OCI-LY7 (cell line): ENCODE data around the gene CDK17. TPM values are rescaled to one million over a fixed set of nuclear protein-coding genes. Genes with fewer than 3 reads are reported as not detected.

ENCODE experiments used
- BruUV-seq: library from RNA; stranded (reverse); fragments of 400-500 nt; replicated peaks from 2 replicates; lab custom pipeline; 2021; lab: Mats Ljungman, UMichigan
- CTCF ChIA-PET: fragments of 300-600 bp; sonication (Branson Sonifier 250); formaldehyde crosslinking; loops from one replicate; lab custom pipeline; 2022; ENCODE audit warnings: antibody characterized with exemption; ENCODE audit not compliant: unreplicated experiment; lab: Charles Lee
- POLR2A ChIA-PET: fragments of 300-600 bp; sonication (Branson Sonifier 250); formaldehyde crosslinking; loops from one replicate; lab custom pipeline; 2022; ENCODE audit warnings: antibody characterized with exemption; lab: Charles Lee
- DNase-seq: peaks from one replicate; pipeline ENCODE4 v3.0.0-alpha.2; 2015; ENCODE audit warnings: low spot score
- H2AFZ ChIP-seq: fragments of 200-600 bp; sonication (generic), shearing (Covaris generic); 2 replicates; pipeline ENCODE4 v1.6.1; 2014; ENCODE audit warnings: mild to moderate bottlenecking, antibody characterized with exemption, low read length, moderate library complexity
- H3K27ac ChIP-seq: fragments of 200-600 bp; sonication (generic); 2 replicates; pipeline ENCODE4 v1.5.1; 2014; ENCODE audit warnings: mixed run types, low read depth, mild to moderate bottlenecking, moderate library complexity, low read length, inconsistent platforms; ENCODE audit not compliant: poor library complexity, severe bottlenecking
- H3K36me3 ChIP-seq: fragments of 200-600 bp; sonication (generic); 2 replicates; pipeline ENCODE4 v1.6.1; 2014; ENCODE audit warnings: mild to moderate bottlenecking, antibody characterized with exemption, low read length, moderate library complexity, mixed read lengths; ENCODE audit not compliant: insufficient read depth
- H3K4me1 ChIP-seq: fragments of 200-600 bp; sonication (generic); 2 replicates; pipeline ENCODE4 v1.5.1; 2014; ENCODE audit warnings: mild to moderate bottlenecking, low read length; ENCODE audit not compliant: insufficient read depth, poor library complexity, severe bottlenecking
- H3K4me2 ChIP-seq: fragments of 200-600 bp; sonication (generic); 2 replicates; pipeline ENCODE4 v1.6.1; 2014; ENCODE audit warnings: mild to moderate bottlenecking, low read length
- H3K4me3 ChIP-seq: fragments of 200-600 bp; sonication (generic); 2 replicates; pipeline ENCODE4 v1.5.1; 2014; ENCODE audit warnings: mild to moderate bottlenecking, low read depth, low read length; ENCODE audit not compliant: poor library complexity, severe bottlenecking
- H3K79me2 ChIP-seq: fragments of 200-600 bp; sonication (generic); 2 replicates; pipeline ENCODE4 v1.6.1; 2016; ENCODE audit warnings: low read depth, mild to moderate bottlenecking, low read length, moderate library complexity, mixed read lengths; ENCODE audit not compliant: insufficient read depth
- H3K9me2 ChIP-seq: fragments of 200-600 bp; sonication (generic); 2 replicates; pipeline ENCODE4 v1.6.1; 2016; ENCODE audit warnings: mild to moderate bottlenecking, low read length, mixed read lengths; ENCODE audit not compliant: insufficient read depth
- H3K9me3 ChIP-seq: fragments of 200-600 bp; sonication (generic); 2 replicates; pipeline ENCODE4 v1.6.1; 2014; ENCODE audit warnings: mild to moderate bottlenecking, mixed run types, low read length, mixed read lengths
- H4K20me1 ChIP-seq: fragments of 200-600 bp; sonication (generic); 2 replicates; pipeline ENCODE4 v1.6.1; 2014; ENCODE audit warnings: mild to moderate bottlenecking, antibody characterized with exemption, low read length, moderate library complexity, mixed read lengths; ENCODE audit not compliant: insufficient read depth
- CTCF ChIP-seq: fragments of 200-600 bp; sonication (generic); conservative IDR thresholded peaks from 2 replicates; pipeline ENCODE4 v1.5.1; 2014; ENCODE audit warnings: mild to moderate bottlenecking, antibody characterized with exemption, low read length, moderate library complexity, mixed read lengths
- EZH2phosphoT487 ChIP-seq: fragments of 200-600 bp; sonication (generic); IDR thresholded peaks from 2 replicates; pipeline ENCODE4 v1.6.1; 2018; ENCODE audit warnings: low read depth, borderline replicate concordance, mild to moderate bottlenecking, mixed run types, antibody characterized with exemption, low read length, moderate library complexity, mixed read lengths
- intact Hi-C: fragments of 100-400 bp; cut with micrococcal nuclease; formaldehyde crosslinking; loops from one replicate; pipeline ENCODE4 v1.10.0; 2022; ENCODE audit not compliant: unreplicated experiment
- small RNA-seq: library from RNA; depleted of rRNA; stranded (forward); fragments of <200 nt; gene quantifications from one replicate; pipeline ENCODE3, GENCODE V24; 2014
- total RNA-seq, 2 experiments: library from RNA; depleted of rRNA in 1 of 2; stranded (reverse); fragments of >200 nt in 1 of 2; shearing (Covaris generic) in 1 of 2; gene quantifications; 2 replicates each; pipeline ENCODE4 v1.2.3, GENCODE V29; 2014 to 2022

The CDK17 gene
- total RNA-seq, 2 experiments from 2014 or later: 34.5 to 43.4 TPM

DNA sequence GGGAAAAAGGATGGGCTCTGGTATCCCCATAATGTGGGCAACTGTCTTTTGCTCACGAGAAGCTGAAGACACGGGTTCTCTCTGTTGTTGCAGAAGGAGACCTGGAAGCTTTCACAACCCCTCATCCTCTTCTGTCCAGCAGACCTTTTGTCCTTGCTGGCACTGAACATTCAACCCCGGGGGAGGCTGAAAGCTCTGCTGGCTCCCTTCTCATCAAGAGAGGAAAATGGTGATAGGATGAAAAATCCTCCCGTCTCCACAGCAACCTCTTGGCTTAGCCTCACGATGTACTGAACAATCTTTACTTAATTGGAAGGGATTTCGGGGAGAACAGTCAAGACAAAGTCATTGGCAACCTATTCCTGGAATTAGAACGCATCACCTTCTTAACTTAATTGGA, 167.1 kb downstream of the CDK17 start:
- Histone ChIP-seq H3K79me2 (no peaks in the 10 kb centered on the region), H3K27ac (no peak overlapping the region), H3K9me3 (no peaks in the 10 kb centered on the region), H3K4me1 (no peaks in the 10 kb centered on the region), H2AFZ (no peak overlapping the region), H3K4me2 (no peak overlapping the region), H3K9me2 (no peaks in the 10 kb centered on the region), H4K20me1 (no peaks in the 10 kb centered on the region), H3K4me3 (no peak overlapping the region), H3K36me3 (no peaks in the 10 kb centered on the region)
- no peak for TF ChIP-seq EZH2phosphoT487
- no peak for DNase-seq
- BruUV-seq: no TSS peak
- ChIA-PET POLR2A (interaction anchor here (1.0 kb wide), 1 partner anchor 17 kb away, joined by 3 read pairs; no protein-coding TSS in a partner anchor), CTCF (no interaction called here)
- intact Hi-C loops: no loop called here

GRCh38 chr12:96230646-96231045, 169.6 kb downstream of the CDK17 start:
- intact Hi-C loops: no loop called here
- H3K79me2 ChIP-seq: no peaks in the 10 kb centered on the region
- no peak overlapping the region for H3K4me2 ChIP-seq
- no peak for DNase-seq
- H3K4me1 ChIP-seq: no peaks in the 10 kb centered on the region
- no peaks in the 10 kb centered on the region for H3K9me3 ChIP-seq
- ChIA-PET POLR2A (no interaction called here), CTCF (no interaction called here)
- no peaks in the 10 kb centered on the region for H4K20me1 ChIP-seq
- no peaks in the 10 kb centered on the region for H3K9me2 ChIP-seq
- no TSS peak for BruUV-seq
- H3K27ac ChIP-seq: no peak overlapping the region
- H3K36me3 ChIP-seq: no peaks in the 10 kb centered on the region
- H3K4me3 ChIP-seq: no peak overlapping the region
- TF ChIP-seq CTCF (no peak), EZH2phosphoT487 (no peak)
- no peak overlapping the region for H2AFZ ChIP-seq

DNA sequence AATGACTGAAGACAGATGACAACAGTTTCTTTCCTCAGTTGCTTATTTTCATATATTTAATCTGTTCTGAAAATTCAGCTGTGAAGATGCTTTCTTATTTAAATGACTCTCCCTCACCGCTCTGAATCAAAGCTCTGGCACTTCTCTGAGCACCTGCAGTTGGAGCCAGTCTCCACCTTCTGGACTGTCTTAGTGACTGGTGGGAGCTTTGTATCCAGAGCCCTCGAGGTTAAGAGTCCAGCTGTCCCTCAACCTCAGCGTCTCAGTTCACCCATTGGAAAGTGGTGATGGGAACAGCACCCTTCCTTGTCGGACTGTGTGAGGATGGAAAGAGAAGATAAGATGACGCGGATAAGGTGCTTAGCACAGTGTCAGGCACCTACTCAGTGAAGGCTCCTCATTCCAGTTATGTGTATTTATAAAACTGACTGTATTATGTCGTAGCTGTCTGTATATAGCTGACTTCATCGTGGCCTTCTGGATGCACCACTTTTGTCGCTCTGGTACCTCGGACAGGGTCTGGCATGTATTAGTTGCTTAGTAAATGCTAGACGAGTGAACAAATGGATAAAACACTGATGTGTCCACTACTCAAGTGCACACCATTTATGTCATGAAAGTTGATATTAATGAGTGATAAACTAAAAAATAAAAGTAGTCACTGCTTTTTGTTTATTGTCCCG, 171.5 kb downstream of the CDK17 start:
- H4K20me1 ChIP-seq: no peaks in the 10 kb centered on the region
- no peak for DNase-seq
- no TSS peak for BruUV-seq
- no peak overlapping the region for H3K4me3 ChIP-seq
- no peaks in the 10 kb centered on the region for H3K4me1 ChIP-seq
- no peak overlapping the region for H3K27ac ChIP-seq
- intact Hi-C loops: no loop called here
- CTCF ChIA-PET: no interaction called here
- H3K9me2 ChIP-seq: no peaks in the 10 kb centered on the region
- POLR2A ChIA-PET: interaction anchor here (0.6 to 1.2 kb wide), 2 partner anchors 38 to 193 kb away, joined by 5 read pairs; partner anchors contain the start of gene LTA4H
- H2AFZ ChIP-seq: no peak overlapping the region
- no peaks in the 10 kb centered on the region for H3K9me3 ChIP-seq
- H3K4me2 ChIP-seq: no peak overlapping the region
- no peaks in the 10 kb centered on the region for H3K36me3 ChIP-seq
- TF ChIP-seq EZH2phosphoT487 (no peak), CTCF (no peak)
- H3K79me2 ChIP-seq: no peaks in the 10 kb centered on the region

Small RNAs within 50 kb of the gene (small RNA-seq; reads per million reads assigned to genes)
- gene RN7SKP11 (not detected), gene RNU4-24P (not detected)

Other genes with a start within 250 kb of the CDK17 start
- 1.9 and 2.2 TPM in 2 replicates for gene ELK3, start 206.1 kb downstream of the CDK17 start, total RNA-seq (2014; rRNA removed; shearing (Covaris generic))
- 2.5 and 4.2 TPM in 2 replicates for gene ELK3, start 206.1 kb downstream of the CDK17 start, total RNA-seq (2022)
- not detected in 2 replicates for gene CFAP54, start 89.1 kb upstream of the CDK17 start, total RNA-seq (2014; rRNA removed; shearing (Covaris generic))
- 0.53 TPM in 1 of 2 replicates, not detected in the other for gene CFAP54, start 89.1 kb upstream of the CDK17 start, total RNA-seq (2022)